Adrenal gland (tissue), 12 donors: Measurements from ENCODE around the gene FAS. TPM values are rescaled to one million over a fixed set of nuclear protein-coding genes. Genes with fewer than 3 reads are reported as not detected.

Source experiments
- DNase-seq, 7 donors: peaks; one replicate each; pipeline ENCODE4 v3.0.0-alpha.2; 2019 to 2020
- H3K27ac ChIP-seq, 5 donors: fragments of 200-600 bp; sonication (generic) in 4 of 5; 1 replicate in 3 of 5; 2 replicates in 2 of 5; pipeline versions ENCODE4 v1.5.1 to v1.8.0; 2016 to 2020; ENCODE audit warnings: mild to moderate bottlenecking in 1 of 5
- H3K27me3 ChIP-seq: fragments of 200-600 bp; 2 replicates; pipeline ENCODE4 v1.8.0; 2021
- H3K36me3 ChIP-seq, 2 donors: fragments of 200-600 bp; replicated peaks in 1 of 2; 1 replicate in 1 of 2; 2 replicates in 1 of 2; pipeline versions ENCODE4 v1.5.1 to v1.8.0; 2018 to 2022
- H3K4me1 ChIP-seq, 2 donors: fragments of 200-600 bp; replicated peaks in 1 of 2; 1 replicate in 1 of 2; 2 replicates in 1 of 2; pipeline versions ENCODE4 v1.5.1 to v1.8.0; 2018 to 2021
- H3K4me3 ChIP-seq, 4 donors: fragments of 200-600 bp; sonication (generic) in 3 of 4; one replicate each; pipeline ENCODE4 v1.5.1; 2016 to 2018
- H3K9me3 ChIP-seq, 3 donors: fragments of 200-600 bp; sonication (generic) in 1 of 3; replicated peaks in 1 of 3; 1 replicate in 2 of 3; 2 replicates in 1 of 3; pipeline versions ENCODE4 v1.5.1 to v1.8.0; 2016 to 2021
- CTCF ChIP-seq, 6 experiments: fragments of 450-650 bp in 4 of 6; fragments of 200-600 bp in 2 of 6; sonication (generic) in 1 of 6; IDR thresholded peaks; 1 replicate in 5 of 6; 2 replicates in 1 of 6; pipeline versions ENCODE4 v1.5.1 to v1.8.0; 2016 to 2021; ENCODE audit warnings: antibody characterized with exemption in 6 of 6, mild to moderate bottlenecking in 2 of 6, moderate library complexity in 1 of 6
- POLR2A ChIP-seq, 2 donors: fragments of 450-650 bp; IDR thresholded peaks; one replicate each; pipeline ENCODE4 v1.6.1; 2017; ENCODE audit warnings: antibody characterized with exemption in 2 of 2, mild to moderate bottlenecking in 2 of 2, moderate library complexity in 1 of 2
- WGBS, 4 donors: extraction: QIAGEN DNeasy Blood & Tissue Kit in 2 of 4; methylation state at CpG; one replicate each; pipeline versions ENCODE4 v1.1.5 to v1.1.7; 2013 to 2017; 5-methylcytosine and 5-hydroxymethylcytosine counted together
- intact Hi-C, 2 donors: fragments of 100-400 bp; cut with DNase I; formaldehyde crosslinking; loops; one replicate each; pipeline versions ENCODE4 v1.14.1 to v1.15.0; 2022 to 2023
- polyA plus RNA-seq, 3 donors: library from polyadenylated mRNA; stranded (reverse); fragments of 200-250 nt in 2 of 3; fragments of 350-450 nt in 1 of 3; fragmentation: Illumina TruSeq in 1 of 3; extraction: RNeasy Lipid Tissue Mini Kit (QIAGEN cat#74804) in 1 of 3; gene quantifications; one replicate each; pipeline ENCODE4 v1.2.3, GENCODE V29; 2013 to 2014
- total RNA-seq, 9 donors: library from RNA; depleted of rRNA in 4 of 9; stranded (reverse); fragments of >200 nt in 4 of 9; fragments of 120-200 nt in 1 of 9; fragmentation: NEBNext Ultra II Directional in 1 of 9; extraction: Animal tissue kit (Norgen Biotek cat#: 25700) in 1 of 9; gene quantifications; one replicate each; pipeline versions ENCODE4 v1.1.0 to v1.2.4, GENCODE V29; 2013 to 2023
- donor health status: healthy with polysubstance abuse.
- donor health status: Bipolar disorder and iron deficiency.
- donor health status: DM: yes; HTN: yes; CAD: no.
- donor health status: DM: no; HTN: no; CAD: no.
- donor health status: DM: no; HTN: no; CAD: no.
- donor health status: DM: yes; HTN: yes; CAD: no.

Gene FAS
- total and polyA plus RNA-seq, 12 donors, result 9.8 to 236 (median 49.5) TPM

- WGBS, 4 donors, result 24 to 62% (median 53%) methylated on average over 3 of the region's 3 CpGs
- H3K27ac ChIP-seq, result peak overlapping the region in 3 of 5 donors; percentile 23 to 98 (median 25)
These were observed 2.4 kb downstream of the FAS start for GRCh38 chr10:88992921-88993524.

DNA sequence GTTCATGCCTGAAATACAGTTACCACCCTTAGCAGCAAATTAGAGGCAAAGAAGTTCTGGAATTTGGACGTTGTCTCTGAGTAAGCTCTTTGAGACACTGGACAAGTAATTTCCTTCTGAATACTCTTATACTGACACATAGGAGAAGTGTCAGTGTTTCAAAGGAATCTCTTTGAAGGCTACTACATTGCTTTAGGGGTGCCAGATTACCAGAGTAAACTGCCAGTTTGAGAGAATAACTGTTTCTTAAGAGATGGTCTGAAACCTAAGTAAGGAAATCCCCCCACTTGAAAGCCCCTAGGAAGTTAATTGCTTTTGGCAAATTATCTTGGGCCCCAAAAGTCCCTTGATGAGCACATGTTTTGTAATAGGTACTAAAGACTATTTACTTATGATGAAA, 3.4 kb downstream of the FAS start:
- peaks cover 22 to 65% of the 10 kb centered on the region in 2 donors for H3K4me1 ChIP-seq
- intact Hi-C loops, result no loop called here
- H3K27me3 ChIP-seq, result no peaks in the 10 kb centered on the region
- no peaks in the 10 kb centered on the region for H3K36me3 ChIP-seq
- WGBS, 4 donors, result 25 to 45% (median 30%) methylated on average over 1 of the region's 1 CpG
- peak overlapping the region in 1 of 5 donors; percentile 9 for H3K27ac ChIP-seq
- TF ChIP-seq POLR2A (IDR thresholded peaks at IDR 0.05) (no peak), CTCF (IDR thresholded peaks at IDR 0.05) (no peak)
- DNase-seq, result no peak
- H3K4me3 ChIP-seq, result peak overlapping the region in 2 of 4 donors; percentile 3 to 94
- H3K9me3 ChIP-seq, result no peaks in the 10 kb centered on the region

More at GRCh38 chr10:88992921-88993524, 2.4 kb downstream of the FAS start:
- intact Hi-C loops, result no loop called here
- no peaks in the 10 kb centered on the region for H3K9me3 ChIP-seq
- H3K4me1 ChIP-seq, result peaks cover 22 to 69% of the 10 kb centered on the region in 2 donors
- no peak for DNase-seq
- H3K36me3 ChIP-seq, result no peaks in the 10 kb centered on the region
- TF ChIP-seq CTCF (IDR thresholded peaks at IDR 0.05), result no peak
- TF ChIP-seq POLR2A (IDR thresholded peaks at IDR 0.05), result no peak
- H3K27me3 ChIP-seq, result no peaks in the 10 kb centered on the region
- H3K4me3 ChIP-seq, result peak overlapping the region in 2 of 4 donors; percentile 3 to 94

- no peak for DNase-seq
- no peak overlapping the region for H3K4me3 ChIP-seq
- no peaks in the 10 kb centered on the region for H3K9me3 ChIP-seq
- no peaks in the 10 kb centered on the region for H3K27me3 ChIP-seq
- whole genome bisulfite sequencing, 4 donors, result 50 to 85% (median 71%) methylated on average over 7 of the region's 7 CpGs
- H3K27ac ChIP-seq, result peak overlapping the region in 2 of 5 donors; percentile 32 to 46
- intact Hi-C loops, result no loop called here
- TF ChIP-seq POLR2A (IDR thresholded peaks at IDR 0.05) (no peak), CTCF (IDR thresholded peaks at IDR 0.05) (no peak)
- no peaks in the 10 kb centered on the region for H3K36me3 ChIP-seq
- H3K4me1 ChIP-seq, result peaks cover 17 to 53% of the 10 kb centered on the region in 2 donors
These were observed 4.7 kb downstream of the FAS start for GRCh38 chr10:88995156-88995876.

- no peak for TF ChIP-seq CTCF (IDR thresholded peaks at IDR 0.05)
- no peak for TF ChIP-seq POLR2A (IDR thresholded peaks at IDR 0.05)
- no peak overlapping the region for H3K27ac ChIP-seq
- intact Hi-C loops, result no loop called here
- peaks cover 26 to 69% of the 10 kb centered on the region in 2 donors for H3K4me1 ChIP-seq
- 90 to 96% (median 93%) methylated on average over 1 of the region's 1 CpG for WGBS, 4 donors
- no peaks in the 10 kb centered on the region for H3K9me3 ChIP-seq
- H3K36me3 ChIP-seq, result no peaks in the 10 kb centered on the region
- no peaks in the 10 kb centered on the region for H3K27me3 ChIP-seq
- no peak overlapping the region for H3K4me3 ChIP-seq
- DNase-seq, result no peak
These were observed 6.3 kb downstream of the FAS start for GRCh38 chr10:88996927-88997326.
